ENCODE data around the gene SERPINA5. TPM values are rescaled to one million over a fixed set of nuclear protein-coding genes. Genes with fewer than 3 reads are reported as not detected.

SERPINA5 gene
- polyA plus RNA-seq, 2 of the 4 experiments (the other 2 are of a cell fraction) = 0.74 to 0.78 TPM

- no peak for TF ChIP-seq CTCF (IDR thresholded peaks at IDR 0.05)
- TF ChIP-seq EP300 (IDR thresholded peaks at IDR 0.05) = no peak
Observed at GRCh38 chr14:94588311-94588710, 7.1 kb downstream of the SERPINA5 start (continued).

GRCh38 chr14:94591073-94591472 is 9.8 kb downstream of the SERPINA5 start:
- FAIRE-seq = no peak
- POLR2A ChIA-PET = no interaction called here

GRCh38 chr14:94591871-94592270 is 10.6 kb downstream of the SERPINA5 start:
- FAIRE-seq (no peak), DNase-seq (ENCODE audit: low read depth in 1 of 2, low spot score in 1 of 2) (no peak), ATAC-seq (0 out of 6 replicates have a peak, but pooled peaks of 1 of the 2 experiments have one; percentile 24)
- Histone ChIP-seq H3K27ac (0 out of 6 replicates have a peak overlapping the region, but pooled peaks of 1 of the 2 experiments have one; percentile 20), H3K9me3 (no peaks in the 10 kb centered on the region), H3K4me3 (no peak overlapping the region), H3K4me2 (no peak overlapping the region), H3K4me1 (peaks cover 27% of the 10 kb centered on the region)
- TF ChIP-seq USF2 (IDR thresholded peaks at IDR 0.05) (no peak), PBX3 (IDR thresholded peaks at IDR 0.05) (no peak), FOSB (CRISPR knock-in tag; IDR thresholded peaks at IDR 0.05) (no peak), HOXB13 (CRISPR knock-in tag; IDR thresholded peaks at IDR 0.05; ENCODE audit: low read depth) (no peak), ESRRA (IDR thresholded peaks at IDR 0.05; ENCODE audit: borderline replicate concordance, low read length) (no peak), TP53 (CRISPR knock-in tag; IDR thresholded peaks at IDR 0.05) (no peak), HMGXB4 (CRISPR knock-in tag; IDR thresholded peaks at IDR 0.05; ENCODE audit: borderline replicate concordance) (no peak), BHLHE40 (IDR thresholded peaks at IDR 0.05; ENCODE audit: low read depth, low read length) (no peak), CTCF (IDR thresholded peaks at IDR 0.05) (no peak), RAD21 (conservative IDR thresholded peaks at IDR 0.05 in 1 of 2, IDR thresholded peaks at IDR 0.05 in 1 of 2) (no peak), HDAC2 (IDR thresholded peaks at IDR 0.05) (no peak), FOXS1 (CRISPR knock-in tag; IDR thresholded peaks at IDR 0.05) (no peak), HEYL (CRISPR knock-in tag; IDR thresholded peaks at IDR 0.05) (no peak), ZFP36 (IDR thresholded peaks at IDR 0.05; ENCODE audit: borderline replicate concordance, partially characterized antibody) (no peak), HES2 (IDR thresholded peaks at IDR 0.05) (no peak), FOSL2 (IDR thresholded peaks at IDR 0.05) (no peak), FOSL2 (CRISPR knock-in tag; IDR thresholded peaks at IDR 0.05) (no peak), GATA3 (IDR thresholded peaks at IDR 0.05; ENCODE audit: borderline replicate concordance) (no peak), MYC (IDR thresholded peaks at IDR 0.05; ENCODE audit: borderline replicate concordance, low read length) (no peak), KDM1A (IDR thresholded peaks at IDR 0.05; ENCODE audit: low read depth) (no peak)
- ChIA-PET POLR2A (no interaction called here), CTCF (interaction anchor here (1.1 to 1.5 kb wide), 2 partner anchors 10 to 43 kb away, joined by 3 to 4 read pairs; no protein-coding TSS in a partner anchor)
- 78% methylated on average over 8 of the region's 8 CpGs for WGBS (ENCODE audit: missing lambda C conversion rate)

More at GRCh38 chr14:94591073-94591472, 9.8 kb downstream of the SERPINA5 start:
- Histone ChIP-seq H3K27ac (no peak overlapping the region), H3K4me2 (no peak overlapping the region), H3K4me3 (no peak overlapping the region), H3K4me1 (peaks cover 27% of the 10 kb centered on the region), H3K9me3 (no peaks in the 10 kb centered on the region)
- no peak for DNase-seq (ENCODE audit: low read depth in 1 of 2, low spot score in 1 of 2)
- TF ChIP-seq POLR2A (IDR thresholded peaks at IDR 0.05; ENCODE audit: low read length) (no peak), CHD2 (IDR thresholded peaks at IDR 0.05; ENCODE audit: low read length, partially characterized antibody) (no peak), USF2 (IDR thresholded peaks at IDR 0.05) (no peak), RFX5 (IDR thresholded peaks at IDR 0.05) (no peak), FOSL2 (IDR thresholded peaks at IDR 0.05) (no peak), FOSL2 (CRISPR knock-in tag; IDR thresholded peaks at IDR 0.05) (no peak), NPAS2 (CRISPR knock-in tag; IDR thresholded peaks at IDR 0.05; ENCODE audit: borderline replicate concordance) (no peak), ZNF302 (CRISPR knock-in tag; IDR thresholded peaks at IDR 0.05) (no peak), EHF (CRISPR knock-in tag; IDR thresholded peaks at IDR 0.05) (no peak), MYC (IDR thresholded peaks at IDR 0.05; ENCODE audit: borderline replicate concordance, low read length) (no peak), KDM5A (IDR thresholded peaks at IDR 0.05) (no peak), JUN (IDR thresholded peaks at IDR 0.05) (no peak)
- CTCF ChIA-PET = no interaction called here
- no peak for ATAC-seq

Data from A549 (cell line).